Hindlimb muscle (tissue), 1 donor: Measurements from ENCODE around the gene EFNA4. TPM values are rescaled to one million over a fixed set of nuclear protein-coding genes. Genes with fewer than 3 reads are reported as not detected.

Experiments used
- polyA plus RNA-seq: library from polyadenylated mRNA; unstranded; fragments of 120-200 nt; gene quantifications from one replicate; pipeline ENCODE4 v1.2.1, GENCODE V29; 2013; ENCODE audit not compliant: insufficient read length

Gene EFNA4
- polyA plus RNA-seq, 1 donor = 6.0 TPM

Other genes starting within 250 kb of the EFNA4 start
- gene KCNN3, start 193.5 kb upstream of the EFNA4 start, polyA plus RNA-seq = 11.8 TPM
- 33.8 TPM for gene PMVK, start 127.0 kb upstream of the EFNA4 start, polyA plus RNA-seq
- 175 TPM for gene PBXIP1, start 107.6 kb upstream of the EFNA4 start, polyA plus RNA-seq
- gene PYGO2, start 102.0 kb upstream of the EFNA4 start, polyA plus RNA-seq = 32.1 TPM
- gene SHC1, start 93.0 kb upstream of the EFNA4 start, polyA plus RNA-seq = 75.7 TPM
- 48.2 TPM for gene CKS1B, start 89.1 kb upstream of the EFNA4 start, polyA plus RNA-seq
- 20.6 TPM for gene FLAD1, start 80.4 kb upstream of the EFNA4 start, polyA plus RNA-seq
- 0.67 TPM for gene LENEP, start 70.2 kb upstream of the EFNA4 start, polyA plus RNA-seq
- 11.3 TPM for gene ZBTB7B, start 60.9 kb upstream of the EFNA4 start, polyA plus RNA-seq
- gene DCST2, start 30.0 kb upstream of the EFNA4 start, polyA plus RNA-seq = 2.1 TPM
- gene DCST1, start 29.9 kb upstream of the EFNA4 start, polyA plus RNA-seq = not detected
- gene ADAM15, start 12.4 kb upstream of the EFNA4 start, polyA plus RNA-seq = 69.3 TPM
- gene EFNA3, start 15.1 kb downstream of the EFNA4 start, polyA plus RNA-seq = 2.5 TPM
- 24.7 TPM for gene EFNA1, start 64.1 kb downstream of the EFNA4 start, polyA plus RNA-seq
- 22.6 TPM for gene SLC50A1, start 72.1 kb downstream of the EFNA4 start, polyA plus RNA-seq
- gene DPM3, start 76.8 kb downstream of the EFNA4 start, polyA plus RNA-seq = 25.1 TPM
- 78.9 TPM for gene KRTCAP2, start 109.6 kb downstream of the EFNA4 start, polyA plus RNA-seq
- 0.40 TPM for gene TRIM46, start 110.1 kb downstream of the EFNA4 start, polyA plus RNA-seq
- 39.6 TPM for gene THBS3, start 144.2 kb downstream of the EFNA4 start, polyA plus RNA-seq
- gene MTX1, start 145.0 kb downstream of the EFNA4 start, polyA plus RNA-seq = 18.0 TPM
- 17.6 TPM for gene ENTREP3, start 191.7 kb downstream of the EFNA4 start, polyA plus RNA-seq
- 46.5 TPM for gene SCAMP3, start 198.6 kb downstream of the EFNA4 start, polyA plus RNA-seq
- gene CLK2, start 209.8 kb downstream of the EFNA4 start, polyA plus RNA-seq = 45.2 TPM
- 4.0 TPM for gene HCN3, start 213.7 kb downstream of the EFNA4 start, polyA plus RNA-seq
- gene PKLR, start 237.7 kb downstream of the EFNA4 start, polyA plus RNA-seq = 0.37 TPM
- 106 TPM for gene FDPS, start 245.1 kb downstream of the EFNA4 start, polyA plus RNA-seq